Uterus (tissue), 2 donors: ENCODE results near the gene IQCC.

Experiments used
- POLR2A ChIP-seq, 2 donors: fragments of 450-650 bp; IDR thresholded peaks; one replicate each; pipeline ENCODE4 v1.6.1; 2016; ENCODE audit warnings: antibody characterized with exemption in 2 of 2, mild to moderate bottlenecking in 1 of 2, moderate library complexity in 1 of 2
- TF ChIP-seq, protein P1 (sequence below), 4 experiments: fragments of 200-600 bp in 2 of 4; fragments of 450-650 bp in 2 of 4; sonication (generic) in 2 of 4; IDR thresholded peaks; one replicate each; pipeline ENCODE4 v1.5.1; 2016 to 2019; ENCODE audit warnings: antibody characterized with exemption in 4 of 4, mild to moderate bottlenecking in 2 of 4, moderate library complexity in 1 of 4

DNA sequence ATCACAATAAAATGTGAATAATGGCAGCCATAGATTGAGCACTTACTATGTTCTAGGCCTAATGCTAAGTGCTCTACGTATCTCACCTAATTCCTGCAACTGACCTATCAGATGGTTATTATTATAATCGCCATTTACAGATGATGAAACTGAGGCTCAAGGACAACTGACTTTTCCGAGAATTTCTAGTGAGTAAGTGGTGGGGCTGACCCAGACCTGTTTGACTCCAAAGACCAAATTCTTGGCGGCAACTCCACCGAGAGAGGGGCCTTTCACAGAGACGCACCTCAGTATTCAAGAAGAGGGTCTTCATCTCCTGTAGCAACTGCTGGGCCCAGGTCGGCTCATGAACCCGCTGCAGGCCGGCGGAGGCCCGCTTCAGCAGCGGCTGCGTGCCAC, 16.1 kb downstream of the IQCC start:
- TF ChIP-seq, protein P1, sequence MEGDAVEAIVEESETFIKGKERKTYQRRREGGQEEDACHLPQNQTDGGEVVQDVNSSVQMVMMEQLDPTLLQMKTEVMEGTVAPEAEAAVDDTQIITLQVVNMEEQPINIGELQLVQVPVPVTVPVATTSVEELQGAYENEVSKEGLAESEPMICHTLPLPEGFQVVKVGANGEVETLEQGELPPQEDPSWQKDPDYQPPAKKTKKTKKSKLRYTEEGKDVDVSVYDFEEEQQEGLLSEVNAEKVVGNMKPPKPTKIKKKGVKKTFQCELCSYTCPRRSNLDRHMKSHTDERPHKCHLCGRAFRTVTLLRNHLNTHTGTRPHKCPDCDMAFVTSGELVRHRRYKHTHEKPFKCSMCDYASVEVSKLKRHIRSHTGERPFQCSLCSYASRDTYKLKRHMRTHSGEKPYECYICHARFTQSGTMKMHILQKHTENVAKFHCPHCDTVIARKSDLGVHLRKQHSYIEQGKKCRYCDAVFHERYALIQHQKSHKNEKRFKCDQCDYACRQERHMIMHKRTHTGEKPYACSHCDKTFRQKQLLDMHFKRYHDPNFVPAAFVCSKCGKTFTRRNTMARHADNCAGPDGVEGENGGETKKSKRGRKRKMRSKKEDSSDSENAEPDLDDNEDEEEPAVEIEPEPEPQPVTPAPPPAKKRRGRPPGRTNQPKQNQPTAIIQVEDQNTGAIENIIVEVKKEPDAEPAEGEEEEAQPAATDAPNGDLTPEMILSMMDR (IDR thresholded peaks at IDR 0.05), result no peak
- TF ChIP-seq POLR2A (IDR thresholded peaks at IDR 0.05), result no peak
